HepG2 (cell line): ENCODE results near the gene MAP1LC3A. TPM values are rescaled to one million over a fixed set of nuclear protein-coding genes. Genes with fewer than 3 reads are reported as not detected.
A peak's percentile ranks its signal among the peaks of the same experiment; 100 is the strongest.

Experiments used
- ATF6 ChIP-seq: sonication (generic); formaldehyde crosslinking; conservative IDR thresholded peaks from 2 replicates; pipeline ENCODE4 v1.4.0; 2020; ENCODE audit warnings: missing genetic modification reagents
- CREBL2 ChIP-seq: sonication (generic); formaldehyde crosslinking; IDR thresholded peaks from 2 replicates; pipeline ENCODE4 v1.8.1; 2023; ENCODE audit warnings: missing genetic modification reagents, mild to moderate bottlenecking, borderline replicate concordance
- HMGA1 ChIP-seq: sonication (generic); formaldehyde crosslinking; conservative IDR thresholded peaks from 2 replicates; pipeline ENCODE4 v1.4.0; 2020; ENCODE audit warnings: missing genetic modification reagents
- SOX6 ChIP-seq, 2 experiments: fragments of 450-650 bp in 1 of 2; sonication (generic) in 1 of 2; formaldehyde crosslinking in 1 of 2; IDR thresholded peaks; 2 replicates each; pipeline versions ENCODE4 v1.4.0 to v1.6.1; 2017 to 2020; ENCODE audit warnings: antibody characterized with exemption in 1 of 2, mild to moderate bottlenecking in 1 of 2, missing genetic modification reagents in 1 of 2
- ZBTB10 ChIP-seq: sonication (generic); formaldehyde crosslinking; IDR thresholded peaks from 2 replicates; pipeline ENCODE4 v1.4.0; 2020; ENCODE audit warnings: missing genetic modification reagents, borderline replicate concordance
- ZGPAT ChIP-seq: IDR thresholded peaks from 2 replicates; pipeline ENCODE4 v1.6.1; 2016; ENCODE audit warnings: mild to moderate bottlenecking
- ZIK1 ChIP-seq: sonication (generic); formaldehyde crosslinking; IDR thresholded peaks from 2 replicates; pipeline ENCODE4 v1.5.0; 2020; ENCODE audit warnings: mild to moderate bottlenecking, low read depth, missing genetic modification reagents, borderline replicate concordance
- ZNF142 ChIP-seq: sonication (generic); formaldehyde crosslinking; IDR thresholded peaks from 2 replicates; pipeline ENCODE4 v1.4.0; 2020; ENCODE audit warnings: missing genetic modification reagents
- polyA plus RNA-seq, 8 experiments: library from polyadenylated mRNA; depleted of rRNA in 3 of 8; stranded (reverse) in 7 of 8; unstranded in 1 of 8; fragments of >200 nt; fragmentation: Illumina TruSeq in 4 of 8; extraction: Trizol in 4 of 8; gene quantifications; 2 replicates each; pipeline versions ENCODE4 v1.2.1 to v1.2.3, GENCODE V29; 2011 to 2016; ENCODE audit warnings: low read depth in 4 of 8, missing spikeins in 1 of 8, mixed read lengths in 1 of 8; ENCODE audit not compliant: insufficient read depth in 1 of 8
- total RNA-seq, 5 experiments: library from RNA; depleted of rRNA; stranded (reverse); fragments of >200 nt; fragmentation: Illumina TruSeq; extraction: Trizol; gene quantifications; 2 replicates each; pipeline ENCODE4 v1.2.3, GENCODE V29; 2016; ENCODE audit warnings: low read depth in 1 of 5

MAP1LC3A gene
- total and polyA plus RNA-seq, 2 of the 13 experiments (the other 11 are each of a cell fraction or from before 2014, with no cell fraction given): not detected

GRCh38 chr20:34525709-34526416 is 32.7 kb upstream of the MAP1LC3A start (continued):
- TF ChIP-seq ZGPAT (CRISPR knock-in tag): peak; percentile 96
- peak; percentile 3; the same call in 1 of the 2 replicates for TF ChIP-seq CREBL2 (CRISPR knock-in tag)
- TF ChIP-seq HMGA1 (CRISPR knock-in tag): no peak
- TF ChIP-seq ZIK1 (CRISPR knock-in tag): peak; percentile 81
- TF ChIP-seq SOX6 (IDR thresholded peaks at IDR 0.05): no peak
- peak; percentile 92 for TF ChIP-seq SOX6 (CRISPR knock-in tag; IDR thresholded peaks at IDR 0.05)
- TF ChIP-seq ZNF142: no peak
- TF ChIP-seq ATF6: no peak
- TF ChIP-seq ZBTB10 (CRISPR knock-in tag): peak; percentile 95; the same call in 1 of the 2 replicates
